GM12878 (cell line): Measurements from ENCODE around the gene CAMTA1. TPM values are rescaled to one million over a fixed set of nuclear protein-coding genes. Genes with fewer than 3 reads are reported as not detected.

Experiments
- BCL11A ChIP-seq: IDR thresholded peaks from 2 replicates; pipeline ENCODE4 v1.6.1; 2011; ENCODE audit warnings: low read depth, low read length
- GATAD2B ChIP-seq: fragments of 450-650 bp; conservative IDR thresholded peaks from 2 replicates; pipeline ENCODE4 v1.6.1; 2017; ENCODE audit warnings: low read depth, mild to moderate bottlenecking, moderate library complexity
- MTA3 ChIP-seq: IDR thresholded peaks from 2 replicates; pipeline ENCODE4 v1.6.1; 2012; ENCODE audit warnings: low read length, inconsistent platforms, borderline replicate concordance
- POLR2A ChIP-seq: IDR thresholded peaks from 2 replicates; pipeline ENCODE4 v1.6.1; 2011; ENCODE audit warnings: low read depth, mild to moderate bottlenecking, low read length
- RAD21 ChIP-seq: IDR thresholded peaks from 2 replicates; pipeline ENCODE4 v1.6.1; 2011; ENCODE audit warnings: mild to moderate bottlenecking, low read depth, low read length, moderate library complexity; ENCODE audit not compliant: insufficient read depth
- ZBTB11 ChIP-seq: fragments of 450-650 bp; formaldehyde crosslinking; IDR thresholded peaks from 2 replicates; pipeline ENCODE4 v1.5.0; 2022; ENCODE audit warnings: mild to moderate bottlenecking, missing genetic modification characterization
- polyA plus RNA-seq, 11 experiments: library from polyadenylated mRNA; depleted of rRNA in 4 of 11; unstranded in 6 of 11; stranded (reverse) in 5 of 11; fragments of >200 nt; fragmentation: Nextera tagmentation in 4 of 11; fragmentation: Illumina TruSeq in 1 of 11; extraction: Ambion mirVana in 4 of 11; extraction: Trizol in 1 of 11; gene quantifications; 1 replicate in 1 of 11; 2 replicates in 10 of 11; pipeline versions ENCODE4 v1.2.1 to v1.2.3, GENCODE V29; 2011 to 2016; ENCODE audit warnings: inconsistent platforms in 2 of 11, missing spikeins in 2 of 11, low read depth in 1 of 11
- total RNA-seq, 4 experiments: library from RNA; depleted of rRNA in 3 of 4; stranded (reverse); fragments of >200 nt in 3 of 4; fragmentation: Illumina TruSeq in 1 of 4; extraction: Trizol in 1 of 4; gene quantifications; 2 replicates each; pipeline versions ENCODE4 v1.2.1 to v1.2.3, GENCODE V29; 2013 to 2021
- TF ChIP-seq, protein P1 (sequence below): fragments of 450-650 bp; IDR thresholded peaks from 2 replicates; pipeline ENCODE4 v1.6.1; 2017; ENCODE audit warnings: mild to moderate bottlenecking, moderate library complexity

The CAMTA1 gene
- total and polyA plus RNA-seq, 10 of the 15 experiments (the other 5 are each of a cell fraction or from before 2014, with no cell fraction given) = 37.7 to 148 (median 76.4) TPM

DNA sequence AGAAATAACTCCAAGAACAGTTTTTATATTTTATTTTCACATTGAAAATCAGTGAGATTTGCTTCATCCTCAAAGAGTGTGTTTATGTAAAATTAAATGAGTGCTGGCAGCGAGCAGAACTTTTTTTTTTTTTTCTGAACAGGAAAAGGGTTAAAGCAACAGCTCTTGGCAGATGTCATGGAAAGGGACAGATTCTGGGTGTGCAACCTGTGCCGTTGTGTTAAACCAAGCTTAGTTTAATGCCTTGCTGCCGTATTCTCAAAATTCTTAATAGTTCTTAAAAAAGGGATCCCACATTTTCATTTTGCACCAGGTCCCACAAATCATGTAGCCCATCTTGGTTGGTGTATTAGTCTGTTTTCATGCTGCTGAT, 758.5 kb downstream of the CAMTA1 start (continued):
- no peak for TF ChIP-seq MTA3
- no peak for TF ChIP-seq ZBTB11 (CRISPR knock-in tag)
- TF ChIP-seq GATAD2B = no peak
- TF ChIP-seq POLR2A = no peak
- TF ChIP-seq RAD21 = no peak
- no peak for TF ChIP-seq BCL11A
- TF ChIP-seq, protein P1, sequence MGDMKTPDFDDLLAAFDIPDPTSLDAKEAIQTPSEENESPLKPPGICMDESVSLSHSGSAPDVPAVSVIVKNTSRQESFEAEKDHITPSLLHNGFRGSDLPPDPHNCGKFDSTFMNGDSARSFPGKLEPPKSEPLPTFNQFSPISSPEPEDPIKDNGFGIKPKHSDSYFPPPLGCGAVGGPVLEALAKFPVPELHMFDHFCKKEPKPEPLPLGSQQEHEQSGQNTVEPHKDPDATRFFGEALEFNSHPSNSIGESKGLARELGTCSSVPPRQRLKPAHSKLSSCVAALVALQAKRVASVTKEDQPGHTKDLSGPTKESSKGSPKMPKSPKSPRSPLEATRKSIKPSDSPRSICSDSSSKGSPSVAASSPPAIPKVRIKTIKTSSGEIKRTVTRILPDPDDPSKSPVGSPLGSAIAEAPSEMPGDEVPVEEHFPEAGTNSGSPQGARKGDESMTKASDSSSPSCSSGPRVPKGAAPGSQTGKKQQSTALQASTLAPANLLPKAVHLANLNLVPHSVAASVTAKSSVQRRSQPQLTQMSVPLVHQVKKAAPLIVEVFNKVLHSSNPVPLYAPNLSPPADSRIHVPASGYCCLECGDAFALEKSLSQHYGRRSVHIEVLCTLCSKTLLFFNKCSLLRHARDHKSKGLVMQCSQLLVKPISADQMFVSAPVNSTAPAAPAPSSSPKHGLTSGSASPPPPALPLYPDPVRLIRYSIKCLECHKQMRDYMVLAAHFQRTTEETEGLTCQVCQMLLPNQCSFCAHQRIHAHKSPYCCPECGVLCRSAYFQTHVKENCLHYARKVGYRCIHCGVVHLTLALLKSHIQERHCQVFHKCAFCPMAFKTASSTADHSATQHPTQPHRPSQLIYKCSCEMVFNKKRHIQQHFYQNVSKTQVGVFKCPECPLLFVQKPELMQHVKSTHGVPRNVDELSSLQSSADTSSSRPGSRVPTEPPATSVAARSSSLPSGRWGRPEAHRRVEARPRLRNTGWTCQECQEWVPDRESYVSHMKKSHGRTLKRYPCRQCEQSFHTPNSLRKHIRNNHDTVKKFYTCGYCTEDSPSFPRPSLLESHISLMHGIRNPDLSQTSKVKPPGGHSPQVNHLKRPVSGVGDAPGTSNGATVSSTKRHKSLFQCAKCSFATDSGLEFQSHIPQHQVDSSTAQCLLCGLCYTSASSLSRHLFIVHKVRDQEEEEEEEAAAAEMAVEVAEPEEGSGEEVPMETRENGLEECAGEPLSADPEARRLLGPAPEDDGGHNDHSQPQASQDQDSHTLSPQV = no peak
